HK-2 (cell line): ENCODE results near the gene DDIT4L.
"Not testable (repeated sequence)": the region's sequence is repeated elsewhere in the genome, so short reads cannot be mapped to it uniquely, and the experiment has no call there.

ENCODE experiments used
- DNase-seq: peaks from one replicate; pipeline ENCODE4 v3.0.0-alpha.2; 2018; ENCODE audit not compliant: unreplicated experiment

DDIT4L gene

DNA sequence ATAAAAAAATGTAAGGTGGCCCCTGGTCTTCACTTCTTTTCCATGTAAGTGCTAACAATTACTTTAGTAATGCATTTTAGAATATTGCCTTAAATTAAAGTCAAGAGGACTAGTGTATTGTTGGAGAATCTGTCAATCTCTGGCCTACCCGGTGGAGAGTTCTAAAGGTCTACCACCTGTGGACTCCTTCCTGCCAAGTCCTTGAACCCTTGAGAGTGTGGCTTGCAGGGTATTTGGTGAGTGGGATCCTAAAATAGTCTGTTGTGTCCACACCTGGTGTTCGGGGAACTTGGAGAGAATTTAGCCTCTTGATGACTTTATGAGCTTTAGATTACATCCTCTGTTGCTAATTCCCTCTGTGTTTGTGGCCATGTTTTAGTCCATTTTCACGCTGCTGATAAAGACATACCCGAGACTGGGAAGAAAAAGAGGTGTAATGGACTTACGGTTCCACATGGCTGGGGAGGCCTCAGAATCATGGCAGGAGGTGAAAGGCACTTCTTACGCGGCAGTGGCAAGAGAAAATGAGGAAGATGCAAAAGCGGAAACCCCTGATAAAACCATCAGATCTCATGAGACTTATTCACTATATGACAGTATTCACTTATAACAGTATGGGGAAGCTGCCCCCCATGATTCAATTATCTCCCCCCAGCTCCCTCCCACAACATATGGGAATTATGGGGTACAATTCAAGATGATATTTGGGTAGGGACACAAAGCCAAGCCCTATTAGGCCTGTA, 23.8 kb downstream of the DDIT4L start:
- DNase-seq, result no peak

DNA sequence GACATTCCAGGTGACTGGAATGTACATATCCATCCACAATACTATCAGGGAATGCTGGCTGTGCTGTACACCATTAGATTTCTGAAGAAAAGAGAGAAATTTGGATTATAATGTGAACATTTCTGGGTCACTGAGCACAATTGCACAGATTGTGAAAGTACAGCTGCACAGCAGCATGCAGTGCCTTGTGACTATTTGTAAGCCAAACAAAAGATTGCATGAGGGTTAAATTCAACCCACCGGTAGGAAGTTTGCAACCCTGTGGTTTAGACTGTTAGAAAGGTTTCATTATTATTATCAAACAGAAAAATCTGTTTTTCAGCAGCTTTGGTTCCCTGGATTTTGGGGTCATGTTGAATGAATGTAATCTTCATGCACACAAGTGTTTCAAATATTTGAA, 24.5 kb downstream of the DDIT4L start:
- no peak for DNase-seq

DNA sequence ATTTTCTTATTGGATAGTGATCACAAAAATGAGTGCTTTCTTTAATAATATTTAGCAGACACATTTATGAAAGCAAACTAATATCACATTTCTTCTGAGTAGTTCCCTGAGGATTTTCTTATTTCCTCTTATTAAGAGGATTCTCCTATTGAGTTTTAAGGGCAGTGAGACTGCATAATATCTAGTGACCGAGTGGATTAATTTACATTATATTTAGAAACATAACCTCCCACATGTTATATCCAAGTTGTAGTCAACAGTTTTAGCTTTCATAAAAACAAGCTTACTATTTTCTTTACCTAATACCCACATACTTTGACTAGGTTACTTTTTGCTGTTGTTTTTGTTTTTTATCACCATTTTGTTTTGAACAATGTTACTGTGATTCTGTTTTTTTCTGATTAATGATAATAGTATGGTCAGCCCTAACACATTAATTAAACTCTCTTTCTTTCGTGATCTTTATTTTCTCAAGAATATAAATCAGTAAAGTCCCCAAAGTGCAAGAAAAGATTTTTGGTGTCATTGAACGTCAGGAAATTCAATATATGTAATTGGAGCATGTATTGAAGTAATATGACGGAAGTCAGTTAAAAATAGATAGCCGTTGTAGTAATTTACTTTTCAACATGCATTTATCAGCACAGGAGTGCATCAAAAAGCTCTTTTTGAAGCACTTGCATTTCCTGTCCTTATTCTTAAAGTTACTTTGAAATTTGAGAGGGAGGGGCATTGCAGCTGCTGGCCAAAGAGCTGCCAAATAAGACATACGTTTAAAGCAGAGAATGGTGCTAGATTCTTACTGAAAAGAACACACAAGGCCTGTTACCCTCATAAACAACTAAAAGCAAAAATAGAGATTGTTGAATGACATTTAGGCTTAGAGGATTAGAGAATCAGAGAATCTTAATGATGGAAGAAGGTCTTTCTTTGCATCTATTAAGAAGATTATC, 25.2 kb downstream of the DDIT4L start:
- DNase-seq, result no peak

DNA sequence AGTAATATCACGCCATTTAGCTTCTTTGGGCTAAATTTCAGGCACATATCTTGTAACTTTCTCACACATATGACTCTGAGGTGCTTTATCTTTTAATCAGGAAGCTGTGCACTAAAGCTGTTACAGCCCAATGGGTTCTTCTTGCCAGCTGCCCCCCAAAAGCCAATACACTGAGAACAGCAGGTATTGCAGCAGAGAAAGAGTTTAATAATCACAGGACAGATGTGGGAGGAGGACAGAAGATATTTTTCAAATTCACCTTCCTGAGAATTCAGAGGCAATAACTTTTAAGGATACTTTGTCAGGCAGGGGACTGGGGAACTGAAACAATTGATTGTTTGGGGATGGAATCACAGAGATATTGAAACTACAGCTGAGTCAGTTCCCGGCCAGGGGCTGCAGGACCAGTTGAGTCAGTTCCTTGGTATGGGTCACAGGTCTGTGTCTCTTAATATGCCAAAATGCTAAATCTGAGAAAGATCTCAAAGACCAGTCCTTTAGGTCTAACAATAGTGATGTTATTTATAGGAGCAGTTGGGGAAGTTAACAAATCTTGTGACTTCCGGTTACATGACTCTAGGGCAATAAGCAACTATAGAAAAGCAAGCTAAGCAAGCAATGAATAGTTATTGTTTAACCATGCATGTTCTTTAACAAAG, 28.1 kb downstream of the DDIT4L start:
- no peak for DNase-seq

DNA sequence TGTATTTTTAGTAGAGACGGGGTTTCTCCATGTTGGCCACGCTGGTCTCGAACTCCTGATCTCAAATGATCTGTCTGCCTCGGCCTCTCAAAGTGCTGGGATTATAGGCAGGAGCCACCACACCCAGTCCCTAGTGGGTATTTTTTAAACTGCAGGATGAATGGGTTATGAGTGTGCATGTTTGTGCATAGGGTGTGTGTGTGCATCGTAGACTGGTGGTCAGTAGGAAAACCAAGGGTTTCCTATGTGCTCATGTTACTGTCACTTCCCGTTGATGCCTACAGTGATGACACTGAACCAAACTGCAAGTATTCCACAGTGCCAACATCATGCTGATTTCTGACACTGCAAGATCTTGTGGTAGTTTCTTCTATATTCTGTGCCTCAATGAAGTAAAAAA, 41.1 kb downstream of the DDIT4L start:
- DNase-seq, result no peak

DNA sequence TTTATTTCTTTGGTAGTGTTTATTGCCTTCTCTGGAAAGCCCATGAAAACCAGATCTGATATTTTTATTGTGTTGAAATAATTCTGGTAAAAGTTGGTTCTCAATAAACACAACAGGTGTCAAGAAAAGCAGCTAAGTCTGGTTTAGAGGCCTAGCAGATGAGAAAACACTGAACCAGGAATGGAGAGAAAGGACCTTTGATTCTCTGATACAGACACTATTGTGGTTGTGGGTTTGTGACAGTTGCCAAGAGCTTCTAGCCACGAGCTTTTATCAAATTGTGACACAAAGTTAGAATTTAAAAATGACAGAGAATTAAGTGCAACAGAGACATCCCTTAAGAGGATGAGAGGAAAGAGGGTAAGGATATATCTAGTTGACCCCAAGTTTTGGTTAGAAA, 42.6 kb downstream of the DDIT4L start:
- DNase-seq, result no peak

DNA sequence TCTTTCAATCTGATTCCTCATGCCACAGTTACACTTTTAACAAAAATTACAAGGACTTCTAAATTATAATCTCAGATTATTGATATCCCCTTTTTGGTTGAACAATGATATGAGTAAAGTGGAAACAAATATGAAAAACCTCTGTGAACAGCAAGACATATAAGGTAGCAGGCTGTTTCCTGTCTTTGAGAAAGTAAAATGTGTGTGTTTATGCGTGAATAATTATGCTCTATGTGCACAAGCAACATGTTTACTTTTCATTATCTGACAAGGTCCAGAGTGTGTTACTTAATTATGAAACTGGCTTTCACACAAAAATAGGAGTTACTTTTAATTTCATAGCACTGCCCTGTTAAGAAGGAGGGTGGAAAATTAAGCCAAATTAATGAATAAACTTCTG, 43.1 kb downstream of the DDIT4L start:
- DNase-seq, result no peak

DNA sequence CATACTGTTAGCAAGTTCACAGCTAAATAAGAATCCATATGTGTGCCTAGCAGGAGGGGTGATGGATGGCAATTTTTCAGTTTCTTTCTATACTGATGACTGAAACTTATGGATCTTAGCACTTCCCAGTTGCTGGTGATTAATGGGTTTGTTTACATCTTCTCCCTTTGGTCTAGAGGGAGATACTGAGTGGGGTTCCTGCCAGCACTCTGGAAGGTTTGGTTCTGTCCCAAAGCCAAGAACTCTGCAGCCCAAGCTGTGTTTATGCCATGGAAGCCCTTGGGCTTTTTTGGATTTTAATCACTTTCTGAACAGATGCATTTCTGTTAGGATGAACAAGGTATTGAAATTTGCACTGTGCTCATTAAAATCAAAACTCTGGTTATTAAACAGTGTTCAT, 43.5 kb downstream of the DDIT4L start:
- no peak for DNase-seq

DNA sequence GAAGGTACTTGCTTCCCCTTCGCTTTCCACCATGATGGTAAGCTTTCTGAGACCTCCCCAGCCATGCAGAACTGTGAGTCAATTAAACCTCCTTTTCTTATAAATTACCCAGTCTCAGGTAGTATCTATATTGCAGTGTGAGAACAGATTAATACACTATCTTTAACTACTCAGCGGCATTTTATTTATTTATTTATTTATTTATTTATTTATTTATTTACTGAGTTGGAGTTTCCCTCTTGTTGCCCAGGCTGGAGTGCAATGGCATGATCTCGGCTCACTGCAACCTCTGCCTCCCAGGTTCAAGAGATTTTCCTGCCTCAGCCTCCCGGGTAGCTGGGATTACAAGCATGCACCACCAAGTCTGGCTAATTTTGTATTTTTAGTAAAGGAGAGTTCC, 52.9 kb downstream of the DDIT4L start:
- DNase-seq, result not testable (repeated sequence)
